GM19328 (cell line): ENCODE measurements around the gene CTIF.

Experiments
- ATAC-seq: cut with Tn5 transposase; IDR thresholded peaks from one replicate; pipeline ENCODE4 v1.9.1; 2021; ENCODE audit warnings: mild to moderate bottlenecking, moderate library complexity; ENCODE audit not compliant: unreplicated experiment

The CTIF gene

DNA sequence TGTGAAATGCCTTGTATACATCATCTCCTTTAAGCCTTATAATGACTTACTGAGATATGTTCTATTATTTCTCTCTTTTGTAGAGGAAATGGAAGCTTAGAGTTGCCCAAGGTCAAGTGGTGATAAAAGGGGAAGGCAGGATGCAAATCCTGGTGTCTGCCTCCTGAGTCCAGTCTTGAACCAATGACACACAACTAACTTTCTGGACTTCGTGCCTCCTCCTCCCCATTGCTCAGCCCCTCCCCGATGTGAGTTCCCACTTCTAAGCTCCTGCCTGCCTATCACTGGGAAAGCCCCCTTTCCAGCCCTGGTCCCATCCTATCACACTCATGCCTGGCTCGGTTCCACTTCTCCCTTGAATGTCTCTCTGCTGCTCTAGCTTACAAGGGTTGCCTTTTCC lies 6.9 kb upstream of the CTIF start:
- ATAC-seq: no peak

GRCh38 chr18:48533340-48534070 lies 5.3 kb upstream of the CTIF start:
- ATAC-seq: no peak

DNA sequence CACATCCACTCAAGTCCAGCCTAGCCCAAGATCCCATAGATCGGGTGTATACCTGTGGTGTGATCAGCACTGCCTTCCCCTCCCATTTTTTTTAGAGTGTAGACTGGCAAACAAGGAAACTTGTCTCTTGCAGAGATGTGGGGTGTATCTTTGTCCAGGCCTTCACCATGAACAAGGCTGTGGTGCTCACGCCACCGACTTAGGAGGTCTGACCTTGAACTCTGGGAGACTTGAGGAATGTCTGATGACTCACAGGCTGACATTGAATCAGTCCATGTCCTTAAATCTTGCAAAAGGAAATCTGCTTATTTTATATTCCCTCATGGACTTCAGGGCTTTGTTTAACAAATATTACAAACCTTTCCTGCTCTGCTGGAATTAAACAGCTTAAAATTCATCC lies 4.5 kb upstream of the CTIF start:
- ATAC-seq: no peak

DNA sequence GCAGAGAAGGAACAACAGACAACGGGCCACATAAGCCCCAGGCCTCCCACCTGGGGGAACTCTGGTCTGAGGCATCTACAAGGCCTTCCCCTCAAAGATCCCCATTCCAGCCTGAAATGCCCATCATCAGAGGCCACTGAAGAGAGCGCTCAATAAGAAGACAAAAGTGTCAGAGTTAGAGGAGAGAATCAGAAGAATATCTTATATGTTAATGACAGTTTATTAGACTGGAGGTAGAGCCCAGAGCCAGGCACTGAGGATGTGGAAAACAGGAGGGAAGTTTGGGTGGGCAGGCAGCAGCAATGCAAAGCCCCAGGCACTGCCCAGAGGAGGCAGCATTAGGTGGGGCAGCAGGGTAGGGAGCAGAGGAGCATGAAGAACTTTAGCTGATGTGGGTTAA lies 2.9 kb upstream of the CTIF start:
- no peak for ATAC-seq

GRCh38 chr18:48536516-48536915 lies 2.3 kb upstream of the CTIF start:
- no peak for ATAC-seq

- ATAC-seq: no peak
Observed at GRCh38 chr18:48539406-48540250, 797 bp downstream of the CTIF start.

DNA sequence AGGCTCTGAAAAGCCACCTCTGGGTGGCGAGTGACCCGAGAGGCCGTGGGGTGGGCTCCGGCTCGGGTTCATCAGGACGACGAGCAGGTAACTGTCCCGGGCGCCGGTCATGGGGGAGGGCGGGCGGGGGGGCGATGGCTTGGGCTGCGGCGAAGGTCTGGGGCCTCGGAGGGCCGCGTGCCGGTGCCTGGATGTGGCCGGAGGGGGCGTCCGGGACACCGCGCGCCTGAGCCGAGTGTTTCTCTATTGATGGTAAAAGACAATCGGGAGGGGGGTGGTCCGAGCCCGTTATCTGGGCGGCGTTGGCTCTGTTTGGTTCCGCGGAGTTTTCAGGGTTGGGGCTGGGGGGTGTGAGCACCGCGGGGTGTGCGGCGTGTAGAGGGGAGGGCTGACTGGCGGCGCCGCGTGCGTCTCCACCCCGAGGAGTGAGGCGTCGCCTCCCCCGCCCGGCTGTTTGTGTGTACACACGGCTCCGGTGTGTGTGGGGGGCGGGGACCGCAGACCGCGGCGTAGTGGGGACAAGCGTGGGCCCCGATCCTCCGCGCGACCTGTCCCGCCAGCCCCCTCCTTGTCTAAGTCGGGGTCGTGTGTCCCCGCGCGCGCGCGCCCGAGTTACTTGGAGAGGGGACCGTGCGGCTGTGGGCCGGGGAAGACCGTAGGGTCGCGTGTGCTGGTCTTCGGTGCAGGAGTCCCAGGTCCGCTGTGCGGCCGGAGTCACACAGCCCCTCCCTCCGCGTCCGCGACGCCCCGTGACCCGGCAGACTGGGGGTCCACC lies 1.6 kb downstream of the CTIF start:
- no peak for ATAC-seq

DNA sequence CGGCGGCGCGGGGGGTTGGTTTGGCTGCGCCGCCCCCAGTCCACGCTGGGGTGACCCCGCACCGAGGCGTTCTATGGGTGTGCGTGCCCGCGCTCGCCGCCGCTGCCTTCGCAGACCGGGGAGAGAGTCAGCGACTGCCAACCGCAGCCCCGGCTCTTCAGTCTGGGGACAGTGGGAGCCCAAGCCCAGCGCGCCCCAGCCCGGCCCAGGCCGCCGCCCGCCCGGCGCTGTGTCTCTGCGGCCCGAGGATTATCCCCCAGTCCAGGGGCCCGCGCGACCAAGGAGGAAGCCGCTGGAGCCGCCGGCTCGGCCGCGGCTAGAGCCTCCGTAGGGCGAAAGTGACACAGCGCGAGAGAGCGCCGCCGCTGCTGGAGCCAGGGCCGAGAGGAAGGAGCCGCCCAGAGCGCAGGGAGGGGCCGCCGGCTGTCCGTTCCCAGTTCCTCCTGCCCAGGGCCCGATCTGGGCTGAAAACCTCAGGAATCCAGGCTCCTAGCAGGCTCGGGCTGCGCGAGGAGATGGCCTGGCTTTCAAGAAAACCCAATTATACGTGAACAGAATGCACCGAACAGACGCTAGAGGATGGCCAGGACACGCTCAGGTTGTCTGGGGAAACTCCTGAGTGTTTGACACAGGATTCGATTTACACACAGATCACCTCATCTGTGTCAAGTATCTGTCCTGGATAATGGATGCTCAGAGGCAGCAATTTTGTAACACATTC lies 2.4 kb downstream of the CTIF start:
- no peak for ATAC-seq

DNA sequence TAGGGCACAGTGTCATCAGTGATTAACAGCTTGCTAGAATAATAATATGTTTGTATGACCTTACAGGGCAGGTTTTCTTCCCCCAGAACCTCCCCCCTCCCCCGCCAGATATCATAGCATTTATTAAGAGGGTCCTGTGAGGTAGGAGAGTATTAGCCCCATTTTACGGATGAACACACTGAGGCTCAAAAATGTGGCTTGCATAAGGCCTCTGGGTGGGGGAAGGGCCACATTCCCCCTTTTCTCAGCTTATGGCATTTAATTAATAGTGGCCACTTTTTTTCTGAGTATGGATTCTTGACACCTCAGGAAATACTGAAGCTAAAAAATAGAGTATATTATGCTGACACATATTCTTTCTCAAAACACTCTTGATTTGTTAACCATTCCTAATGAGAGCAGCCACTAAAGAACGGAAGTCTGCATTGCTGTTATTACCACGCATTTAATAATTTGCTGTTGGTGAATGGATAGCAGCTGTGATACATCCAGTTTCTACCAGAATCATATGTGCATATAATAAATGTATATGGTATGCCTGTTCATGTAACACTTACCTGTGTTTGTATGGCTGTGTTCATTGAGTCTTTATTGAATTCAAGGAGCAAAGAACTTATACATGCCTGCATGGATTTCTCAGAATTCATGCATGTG lies 3.0 kb downstream of the CTIF start:
- no peak for ATAC-seq

- ATAC-seq: no peak
Observed at GRCh38 chr18:48542513-48543181, 3.8 kb downstream of the CTIF start.

DNA sequence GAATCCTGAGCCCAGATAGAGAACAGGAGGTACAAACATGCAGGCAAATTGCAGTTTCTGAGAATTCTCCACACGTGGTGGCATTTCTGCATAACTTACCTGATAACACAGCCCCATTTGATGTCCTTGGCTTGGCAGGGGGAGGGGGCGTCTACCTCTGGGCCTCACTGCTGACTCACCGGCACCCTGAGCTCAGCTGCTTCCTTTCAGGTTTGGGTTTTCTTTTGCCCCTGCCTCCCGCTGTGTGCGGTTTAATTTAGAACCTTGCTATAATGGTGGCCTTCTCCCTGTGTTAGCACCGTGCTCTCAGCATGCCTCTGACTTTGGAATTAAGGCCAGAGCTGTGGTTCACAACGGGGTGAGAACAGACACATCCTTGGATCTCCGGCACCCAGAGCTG lies 4.4 kb downstream of the CTIF start:
- ATAC-seq: no peak

GRCh38 chr18:48544116-48544515 lies 5.3 kb downstream of the CTIF start:
- ATAC-seq: no peak

GRCh38 chr18:48544661-48545415 lies 6.0 kb downstream of the CTIF start:
- ATAC-seq: no peak

DNA sequence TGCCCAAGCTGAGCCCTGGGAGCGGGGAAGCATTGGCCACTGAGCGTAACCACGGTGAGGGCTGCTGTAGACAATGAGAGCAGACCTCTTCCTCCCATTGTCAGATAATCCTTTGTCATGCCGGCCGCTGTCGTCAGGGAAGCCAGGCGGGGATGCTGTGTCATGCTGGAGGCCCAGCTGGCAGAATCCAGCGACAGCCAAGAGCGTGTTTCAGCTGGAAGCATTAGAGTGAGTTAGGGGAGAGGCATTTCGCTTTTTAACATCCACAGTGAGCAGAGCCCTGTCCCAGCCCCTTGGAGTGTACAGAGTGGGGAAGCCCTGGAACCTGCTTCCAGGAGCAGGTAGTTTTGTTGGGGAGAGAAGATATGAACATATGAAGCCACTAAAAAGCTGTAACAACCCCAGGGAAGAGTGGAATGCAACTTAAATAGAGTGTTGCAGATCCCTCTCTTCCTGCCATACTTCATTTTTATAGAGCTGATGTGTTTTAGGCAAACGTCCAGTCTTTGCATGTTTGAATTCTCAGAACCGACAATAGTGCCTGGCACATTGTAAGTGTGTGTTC lies 7.0 kb downstream of the CTIF start:
- no peak for ATAC-seq

- ATAC-seq: no peak
Observed at GRCh38 chr18:48546396-48546795, 7.6 kb downstream of the CTIF start.

DNA sequence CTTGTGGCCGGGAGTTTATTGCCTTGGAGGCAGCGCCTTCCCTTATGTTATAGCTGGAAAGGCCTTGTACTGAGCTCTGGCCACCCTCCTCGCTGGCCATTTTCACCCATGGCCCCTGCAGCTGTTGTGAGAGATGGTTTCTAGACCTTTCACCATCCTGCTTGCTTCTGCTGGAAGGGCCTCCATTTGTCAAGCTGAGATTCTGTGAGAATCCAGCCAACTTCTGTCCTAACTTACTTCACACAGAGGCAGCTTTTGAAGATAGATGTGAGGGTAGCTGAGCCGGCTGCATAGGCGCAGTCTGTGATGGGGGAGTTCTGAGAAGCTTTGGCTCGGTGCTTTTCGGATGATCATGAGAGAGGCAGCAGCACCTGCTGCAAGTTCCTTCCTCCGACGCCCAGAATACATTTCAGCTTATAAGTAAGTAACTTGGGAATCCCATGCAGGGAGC lies 8.7 kb downstream of the CTIF start:
- no peak for ATAC-seq

- ATAC-seq: no peak
Observed at GRCh38 chr18:48548011-48548771, 9.4 kb downstream of the CTIF start.

- ATAC-seq: no peak
Observed at GRCh38 chr18:48548921-48549320, 10.1 kb downstream of the CTIF start.
